B cell (primary cell): Measurements from ENCODE around the gene IFIT2.

Experiments
- CTCF ChIP-seq: fragments of 200-600 bp; IDR thresholded peaks from one replicate; pipeline ENCODE4 v1.8.0; 2022; ENCODE audit warnings: antibody characterized with exemption, mild to moderate bottlenecking
- EZH2 ChIP-seq: IDR thresholded peaks from 2 replicates; pipeline ENCODE4 v1.6.1; 2012; ENCODE audit warnings: borderline replicate concordance, low read depth, mild to moderate bottlenecking, moderate library complexity, low read length; ENCODE audit not compliant: insufficient read depth, poor library complexity, severe bottlenecking

DNA sequence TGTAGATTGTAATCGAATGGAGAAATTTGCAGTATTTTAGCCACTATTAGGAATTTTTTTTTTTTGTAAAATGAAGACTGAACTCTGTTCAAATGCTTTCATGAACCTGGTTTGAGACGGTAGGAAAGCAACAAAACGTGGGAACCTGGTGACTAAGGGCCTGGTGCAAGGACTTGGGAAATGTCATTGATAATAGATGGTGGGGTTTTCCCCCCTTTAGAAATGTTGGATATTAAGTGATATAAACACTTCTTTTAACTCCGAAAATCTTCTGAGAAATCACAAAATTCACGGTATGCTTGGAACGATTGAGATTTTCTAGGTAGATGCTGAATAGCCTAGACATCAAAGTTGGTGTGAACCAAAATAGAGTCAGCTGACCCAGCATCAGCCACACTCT is 6.4 kb downstream of the IFIT2 start:
- TF ChIP-seq CTCF (no peak), EZH2 (no peak)
